GM19099 (cell line): ENCODE measurements around the gene NFS1.
A peak's percentile ranks its signal among the peaks of the same experiment; 100 is the strongest.

ENCODE experiments used
- POLR2A ChIP-seq: IDR thresholded peaks from 3 replicates; pipeline ENCODE4 v1.6.1; 2011; ENCODE audit warnings: low read depth; ENCODE audit not compliant: insufficient read length; ENCODE audit errors: extremely low read depth

Gene NFS1

GRCh38 chr20:35716330-35716729, 17.2 kb upstream of the NFS1 start:
- no peak for TF ChIP-seq POLR2A

- TF ChIP-seq POLR2A = no peak
These were observed 16.5 kb upstream of the NFS1 start for GRCh38 chr20:35715652-35716051.

- TF ChIP-seq POLR2A = no peak
These were observed 15.0 kb upstream of the NFS1 start for GRCh38 chr20:35714127-35714526.

GRCh38 chr20:35713120-35713519, 14.0 kb upstream of the NFS1 start:
- TF ChIP-seq POLR2A = peak; percentile 10

- no peak for TF ChIP-seq POLR2A
These were observed 12.5 kb upstream of the NFS1 start for GRCh38 chr20:35711588-35712209.

- TF ChIP-seq POLR2A = no peak
These were observed 11.9 kb upstream of the NFS1 start for GRCh38 chr20:35710884-35711587.

- TF ChIP-seq POLR2A = no peak
These were observed 10.9 kb upstream of the NFS1 start for GRCh38 chr20:35710039-35710438.

- no peak for TF ChIP-seq POLR2A
These were observed 10.1 kb upstream of the NFS1 start for GRCh38 chr20:35709259-35709658.

- no peak for TF ChIP-seq POLR2A
These were observed 9.3 kb upstream of the NFS1 start for GRCh38 chr20:35708502-35708901.

GRCh38 chr20:35704514-35705261, 5.5 kb upstream of the NFS1 start:
- no peak for TF ChIP-seq POLR2A

- peak; percentile 8 for TF ChIP-seq POLR2A
These were observed 3.9 kb upstream of the NFS1 start for GRCh38 chr20:35702824-35703695.

GRCh38 chr20:35702051-35702823, 3.1 kb upstream of the NFS1 start:
- TF ChIP-seq POLR2A = peak; percentile 7

- peak; percentile 14 for TF ChIP-seq POLR2A
These were observed 1.5 kb upstream of the NFS1 start for GRCh38 chr20:35700625-35701148.

GRCh38 chr20:35699957-35700624, 939 bp upstream of the NFS1 start:
- no peak for TF ChIP-seq POLR2A
